Myocyte (in vitro differentiated cells): ENCODE data around the gene MCM3AP. TPM values are rescaled to one million over a fixed set of nuclear protein-coding genes. Genes with fewer than 3 reads are reported as not detected.

ENCODE experiments used
- DNase-seq: peaks from one replicate; pipeline ENCODE4 v3.0.0-alpha.2; 2012; ENCODE audit warnings: low read depth
- polyA plus RNA-seq: library from polyadenylated mRNA; unstranded; fragments of >200 nt; gene quantifications from one replicate; pipeline ENCODE4 v1.2.1, GENCODE V29; 2012; ENCODE audit warnings: missing spikeins
- total RNA-seq: library from RNA; depleted of rRNA; stranded (reverse); fragments of >200 nt; gene quantifications from 2 replicates; pipeline ENCODE4 v1.2.3, GENCODE V29; 2014

The MCM3AP gene
- total RNA-seq: 85.4 and 103 TPM in 2 replicates
- polyA plus RNA-seq: 66.2 TPM

DNA sequence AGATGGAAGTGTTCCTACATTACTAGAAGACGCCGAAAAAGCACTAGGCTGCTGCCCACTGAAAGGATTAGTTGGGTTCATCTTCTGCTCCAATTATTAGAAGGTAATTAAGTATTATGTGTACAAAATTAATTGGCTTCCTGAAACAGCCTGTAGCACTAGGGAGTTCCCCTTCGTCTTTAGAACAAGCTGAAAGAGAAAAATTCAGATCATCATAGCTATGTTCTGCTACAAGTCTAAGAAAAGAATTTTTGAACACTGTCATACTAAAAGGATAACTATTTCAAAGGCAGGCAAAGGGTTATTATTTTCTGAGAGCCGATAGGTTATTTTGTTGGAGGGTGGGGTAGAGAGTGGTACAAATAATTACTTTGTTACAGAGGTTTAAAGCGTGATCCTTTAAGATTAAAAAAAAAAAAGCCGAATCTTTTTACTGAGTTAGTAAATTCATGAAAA lies at the start of gene MCM3AP:
MCM3AP (minus strand) TSS at position 406 of the 456 bp plus-strand sequence; CDS start at position 81, 325 bp downstream.
- DNase-seq: no peak

DNA sequence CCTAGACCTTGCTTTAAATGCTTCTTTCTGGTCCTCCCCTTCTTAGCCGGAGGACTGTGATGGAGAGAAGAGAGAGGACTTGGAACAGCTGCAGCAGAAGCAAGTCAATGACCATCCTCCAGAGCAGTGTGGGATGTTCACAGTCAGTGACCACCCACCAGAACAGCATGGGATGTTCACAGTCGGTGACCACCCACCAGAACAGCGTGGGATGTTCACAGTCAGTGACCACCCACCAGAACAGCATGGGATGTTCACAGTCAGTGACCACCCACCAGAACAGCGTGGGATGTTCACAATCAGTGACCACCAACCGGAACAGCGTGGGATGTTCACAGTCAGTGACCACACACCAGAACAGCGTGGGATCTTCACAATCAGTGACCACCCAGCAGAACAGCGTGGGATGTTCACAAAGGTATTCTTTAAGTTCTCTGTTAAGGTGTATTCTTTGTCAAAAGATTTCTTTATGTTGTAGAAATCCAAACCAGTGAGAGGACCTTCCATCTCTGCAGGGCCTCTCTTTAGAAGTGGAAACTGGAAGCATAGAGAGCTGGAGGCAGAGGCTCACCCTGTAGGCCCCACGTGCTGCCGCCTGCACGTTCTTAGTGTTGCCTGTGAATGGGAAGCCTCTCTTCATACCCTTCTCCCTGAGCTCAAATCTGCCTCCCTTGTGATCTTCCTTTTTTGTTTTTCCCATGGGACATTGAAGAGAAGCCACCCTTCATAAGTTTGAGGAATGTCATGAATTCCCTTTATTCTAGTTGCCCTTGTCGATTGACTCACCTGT lies 49.1 kb upstream of the MCM3AP start:
- DNase-seq: no peak

DNA sequence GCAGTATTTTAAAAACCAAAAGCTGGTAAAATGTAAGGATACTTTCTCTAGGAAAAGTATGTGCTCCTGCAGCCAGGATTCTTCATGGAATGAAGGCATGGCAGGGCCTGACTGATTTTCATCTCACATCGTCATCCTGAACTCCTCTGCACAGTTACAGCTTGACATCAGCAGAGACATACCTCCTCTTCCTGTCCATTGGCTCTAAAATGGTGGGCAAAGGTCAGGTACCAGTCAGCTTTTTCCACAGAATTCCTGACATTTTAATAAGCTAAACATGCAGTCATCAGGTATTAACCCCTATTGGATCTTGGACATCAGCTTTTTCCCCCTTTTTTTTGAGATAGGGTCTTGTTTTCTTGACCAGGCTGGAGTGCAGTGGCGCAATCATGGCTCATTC lies 44.4 kb upstream of the MCM3AP start:
- no peak for DNase-seq

DNA sequence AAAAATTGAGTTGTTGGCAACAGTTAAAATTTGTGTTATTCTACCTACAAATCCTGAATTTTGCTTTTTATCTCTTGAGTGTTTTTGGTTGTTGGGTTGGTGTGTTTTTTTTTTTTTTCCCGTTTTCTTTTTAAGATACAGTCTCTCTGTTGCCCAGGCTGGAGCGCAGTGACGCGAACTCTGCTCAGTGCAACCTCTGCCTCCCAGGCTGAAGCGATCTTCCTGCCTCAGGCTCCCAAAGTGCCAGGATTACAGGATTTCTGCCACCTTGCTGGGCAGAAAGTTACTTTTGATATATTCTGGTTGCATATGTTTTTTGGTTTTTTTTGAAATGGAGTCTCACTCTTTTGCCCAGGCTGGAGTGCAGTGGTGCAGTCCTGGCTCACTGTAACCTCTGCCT lies 42.7 kb upstream of the MCM3AP start:
- DNase-seq: no peak

DNA sequence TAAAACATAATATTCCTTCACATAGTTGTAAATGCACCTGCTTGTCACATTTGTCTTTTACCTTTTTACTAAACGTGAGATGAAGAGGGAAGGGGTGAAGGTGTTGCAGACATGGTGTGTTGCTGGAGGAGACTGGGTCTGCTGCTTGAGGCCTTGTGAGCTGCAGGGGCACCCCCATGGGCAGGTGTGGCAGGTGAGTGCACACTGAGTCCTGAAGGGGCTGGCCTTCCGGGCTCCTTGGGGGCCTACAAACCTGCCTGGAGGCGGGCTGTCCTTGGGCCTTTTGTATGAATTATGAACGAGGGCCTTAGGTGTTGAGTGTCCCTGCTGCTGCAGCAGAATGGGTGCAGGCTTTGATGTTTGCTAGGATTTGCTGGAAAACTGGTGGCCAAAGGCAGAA lies 42.3 kb upstream of the MCM3AP start:
- DNase-seq: no peak

DNA sequence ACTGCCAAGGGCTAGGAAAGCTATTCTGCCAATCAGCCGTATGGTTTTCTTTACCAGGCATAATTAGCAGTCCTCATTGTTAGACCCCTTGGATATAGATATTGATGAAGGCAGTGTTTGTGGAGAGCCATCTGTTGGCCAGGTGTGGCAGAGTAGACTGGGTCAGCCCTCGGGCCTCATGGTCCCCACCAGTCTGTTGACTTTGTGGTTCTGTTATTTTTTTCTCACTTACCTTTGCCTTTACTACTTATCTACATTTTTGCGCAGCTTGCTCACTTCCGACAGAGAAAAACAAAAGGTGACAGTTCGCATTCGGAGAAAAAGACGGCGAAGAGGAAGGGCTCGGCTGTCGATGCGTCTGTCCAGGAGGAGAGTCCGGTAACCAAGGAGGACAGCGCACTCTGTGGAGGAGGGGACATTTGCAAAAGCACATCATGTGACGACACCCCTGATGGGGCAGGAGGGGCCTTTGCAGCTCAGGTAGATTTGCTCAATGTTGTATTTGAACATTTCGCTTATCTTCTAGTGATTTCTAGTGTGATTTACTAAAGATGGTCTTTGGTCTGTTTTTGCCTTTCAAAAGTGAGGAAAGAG lies 40.8 kb upstream of the MCM3AP start:
- no peak for DNase-seq

DNA sequence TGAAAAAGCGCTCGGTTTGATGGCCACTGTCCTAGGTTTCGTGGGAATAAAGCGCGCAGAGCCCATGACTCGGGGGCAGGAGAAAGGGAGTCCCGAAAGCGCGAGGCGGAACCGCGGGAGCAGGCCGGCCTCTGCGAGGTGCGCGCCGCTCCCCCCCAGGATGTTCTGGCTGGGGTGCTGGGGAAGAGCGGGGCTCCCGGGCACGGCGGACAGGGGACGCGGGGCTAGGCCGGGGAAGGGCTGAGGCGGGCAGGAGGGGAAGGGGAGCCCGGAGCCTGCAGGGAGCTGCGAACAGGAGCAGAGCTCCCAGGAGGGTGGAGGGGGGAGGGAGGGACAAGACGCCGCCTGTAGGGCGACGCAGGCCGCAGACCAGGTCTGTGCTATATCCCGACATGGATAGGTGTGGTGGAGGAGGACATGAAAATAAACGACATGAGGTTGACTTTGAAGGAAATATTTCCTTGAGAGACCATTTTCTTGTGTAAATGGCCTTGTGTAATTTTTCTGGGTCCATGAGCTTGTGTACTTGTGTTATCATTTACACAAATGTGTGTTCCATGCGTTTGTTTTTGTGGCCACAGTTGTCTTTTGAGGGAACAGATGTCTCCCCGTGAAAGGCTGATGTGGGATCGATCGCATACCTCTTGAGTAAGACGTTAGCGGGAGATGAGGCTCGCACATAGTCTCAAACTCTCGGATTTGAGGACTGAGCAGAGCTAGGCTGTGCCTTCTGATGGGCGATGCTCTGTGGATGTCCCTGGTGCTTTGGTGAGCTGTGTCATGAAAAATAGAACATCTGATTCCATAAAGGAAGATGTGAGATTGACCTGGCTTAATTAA lies 39.9 kb upstream of the MCM3AP start:
- DNase-seq: peak; percentile 49

DNA sequence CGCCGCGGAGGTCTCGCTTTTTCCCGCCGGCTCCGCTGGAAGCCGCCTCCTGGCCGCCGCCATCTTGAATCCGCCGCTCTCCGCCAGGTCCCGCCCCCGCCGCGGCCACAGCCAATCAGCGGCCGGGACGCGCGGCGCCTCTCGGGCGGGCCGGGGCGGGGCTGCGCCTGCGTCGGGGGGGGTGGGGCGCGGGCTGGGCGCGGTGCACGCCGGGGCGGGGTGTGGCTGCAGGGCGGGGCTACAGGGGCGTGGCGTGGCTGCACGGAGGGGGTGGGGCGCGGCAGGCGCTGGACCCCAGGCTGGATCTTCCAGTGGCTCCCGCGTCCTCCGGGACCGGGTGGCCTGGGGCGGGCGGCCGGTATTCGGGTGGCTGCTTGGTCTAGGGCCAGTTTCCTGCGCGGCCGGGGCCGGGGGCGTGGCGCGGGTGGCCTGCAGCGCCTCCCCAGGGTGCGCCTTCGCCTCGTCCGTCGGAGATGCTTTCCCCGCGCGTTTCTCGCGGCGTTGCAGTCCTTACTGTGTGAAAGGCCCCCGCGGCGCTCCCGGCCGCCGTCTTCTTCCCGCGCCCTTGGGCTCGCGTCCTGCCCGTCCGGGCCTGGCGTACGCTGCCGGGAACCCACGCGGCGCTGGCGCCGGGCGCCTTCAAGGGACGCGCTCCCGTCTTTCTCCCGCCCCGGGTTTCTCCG lies 39.1 kb upstream of the MCM3AP start:
- peak; percentile 81 for DNase-seq

DNA sequence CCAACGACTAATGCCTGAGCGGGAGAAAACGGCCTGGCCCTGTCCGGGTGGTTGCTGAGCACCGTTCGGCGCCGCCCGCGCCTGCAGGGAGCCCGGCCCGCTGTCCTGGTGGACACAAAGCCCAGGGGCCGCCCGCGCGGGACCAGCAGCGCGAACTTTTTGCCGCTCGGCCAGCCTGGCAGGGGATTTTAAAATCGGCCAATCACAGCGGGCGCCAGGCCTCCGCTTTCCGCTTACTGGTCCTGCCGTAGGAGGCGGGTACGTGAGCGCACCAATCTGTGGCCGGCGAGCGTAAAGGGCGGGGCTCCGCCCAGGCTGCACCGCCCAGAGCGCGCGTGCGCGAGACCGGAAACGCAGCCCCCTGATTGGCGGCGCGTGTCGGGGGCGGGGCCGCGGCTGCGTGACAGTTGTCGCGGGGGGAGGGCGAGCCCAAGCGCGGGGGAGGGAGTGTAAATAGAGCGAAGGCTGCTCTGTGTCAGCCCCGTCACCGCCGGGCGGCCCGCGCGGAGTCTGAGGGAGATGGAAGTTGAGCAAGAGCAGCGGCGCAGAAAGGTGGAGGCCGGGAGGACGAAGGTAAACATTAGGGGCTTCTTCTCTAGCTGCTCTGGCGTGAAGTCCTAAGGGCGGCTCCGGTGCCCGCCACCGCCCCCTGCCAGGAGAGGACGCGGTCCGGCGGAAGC lies 38.4 kb upstream of the MCM3AP start, which contains the start of the genes C21orf58 and PCNT:
C21orf58 (minus strand) TSS at position 161 of the 680 bp plus-strand sequence. CDS start 1,132 bp downstream, outside the sequence.
PCNT (plus strand) TSS at position 447 of the 680 bp plus-strand sequence; CDS start at position 520, 73 bp downstream.
- DNase-seq: peak; percentile 97

DNA sequence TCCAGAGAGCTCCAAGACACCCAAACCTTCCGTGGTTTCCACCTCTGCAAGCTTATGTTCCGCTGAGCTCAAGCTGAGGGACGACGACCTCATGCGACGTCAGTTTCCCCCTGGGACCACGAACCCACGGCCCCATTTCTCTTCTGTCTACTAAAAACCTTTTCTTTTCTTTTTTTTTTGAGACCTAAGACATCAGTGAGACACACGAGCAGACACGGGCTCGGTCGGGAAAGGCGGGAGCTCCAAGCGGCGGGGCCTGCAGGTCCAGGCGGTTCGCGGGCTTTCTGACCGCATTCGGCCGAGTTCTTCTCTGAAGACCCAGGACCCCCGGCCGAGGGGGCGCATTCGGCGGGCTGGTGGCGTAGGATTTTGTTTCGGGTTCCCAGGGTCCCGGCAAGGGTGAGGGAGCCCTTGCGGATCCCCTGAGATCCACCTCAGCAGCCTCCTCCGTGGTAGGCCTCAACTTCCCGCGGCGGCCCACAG lies 37.9 kb upstream of the MCM3AP start:
- no peak for DNase-seq

DNA sequence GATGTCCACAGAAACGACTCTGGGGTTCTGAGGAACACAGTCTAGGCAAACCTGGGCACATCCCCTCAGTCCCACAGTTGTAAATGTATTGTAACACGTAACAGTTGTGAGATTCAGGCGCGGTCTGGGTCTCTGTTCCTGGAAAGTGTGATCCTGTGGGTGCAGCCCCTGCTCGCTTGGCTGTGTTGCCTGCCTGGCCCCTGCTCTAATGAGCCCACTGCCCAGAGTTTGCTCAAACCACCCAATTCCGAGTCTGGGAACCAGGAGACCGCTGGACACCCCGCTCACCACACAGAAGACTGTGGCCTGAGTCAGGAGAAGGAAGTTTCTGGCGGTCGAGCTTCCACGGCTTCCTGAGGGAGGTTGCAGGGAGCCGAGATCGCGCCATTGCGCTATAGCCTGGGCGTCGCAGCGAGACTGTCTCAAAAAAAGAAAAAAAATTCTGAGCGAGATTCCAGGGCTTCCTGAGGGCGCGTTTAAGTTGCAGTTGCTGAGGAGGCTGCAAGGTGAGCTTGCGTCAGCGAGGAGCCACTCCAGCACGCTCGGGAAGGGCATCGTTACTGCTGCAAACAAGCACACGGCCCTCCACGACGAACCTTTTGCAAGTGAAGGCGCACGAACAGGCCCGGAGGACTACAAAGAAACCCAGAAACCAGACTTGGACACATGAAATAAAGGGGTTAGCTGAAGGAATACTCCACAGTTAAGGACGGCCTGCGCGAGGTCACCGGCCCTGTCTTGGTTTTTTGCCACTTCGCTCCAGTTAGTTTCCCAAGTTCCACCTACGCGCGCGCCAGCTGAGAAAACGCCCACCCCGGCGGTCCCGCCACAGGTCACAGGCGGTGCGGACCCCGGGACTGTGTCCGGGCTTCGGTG lies 37.2 kb upstream of the MCM3AP start:
- peak; percentile 37 for DNase-seq

DNA sequence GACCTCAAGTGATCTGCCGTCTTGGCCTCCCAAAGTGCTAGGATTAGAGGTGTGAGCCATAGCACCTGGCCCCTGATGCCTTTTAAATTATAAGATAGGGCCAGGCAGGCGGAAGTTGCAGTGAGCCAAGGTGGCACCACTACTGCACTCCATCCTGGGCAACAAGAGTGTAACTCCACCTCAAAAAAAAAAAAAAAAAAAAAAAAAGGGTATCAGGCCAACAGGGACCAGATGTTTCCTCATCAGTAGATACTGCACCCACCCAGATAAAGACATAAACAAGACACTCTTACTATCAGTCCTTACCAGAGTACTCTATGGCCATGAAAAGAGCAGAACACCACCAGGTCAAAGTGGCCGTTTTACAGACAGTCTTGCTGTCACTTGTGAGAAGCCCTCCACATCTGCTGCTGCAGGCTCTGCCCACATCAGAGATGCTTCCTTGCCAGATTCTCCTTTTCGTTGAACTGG lies 35.0 kb upstream of the MCM3AP start:
- no peak for DNase-seq

DNA sequence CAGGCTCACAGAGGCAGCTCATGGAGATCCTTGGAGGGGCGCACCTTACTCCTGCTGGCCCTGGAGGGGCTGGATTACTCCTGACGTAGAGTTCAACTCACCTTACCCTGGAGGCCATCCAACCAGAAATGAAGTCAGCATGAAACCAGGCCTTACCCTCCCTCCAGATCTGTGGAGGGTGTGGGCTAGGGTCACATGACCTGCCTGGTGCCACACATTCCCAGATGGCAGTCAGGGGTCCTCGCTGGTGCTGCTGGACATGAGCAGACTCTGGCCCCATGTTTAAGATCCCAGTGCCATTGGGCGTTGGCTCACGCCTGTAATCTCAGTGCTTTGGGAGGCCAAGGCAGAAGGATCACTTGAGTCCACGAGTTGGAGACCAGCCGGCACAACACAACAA lies 33.8 kb upstream of the MCM3AP start:
- no peak for DNase-seq

DNA sequence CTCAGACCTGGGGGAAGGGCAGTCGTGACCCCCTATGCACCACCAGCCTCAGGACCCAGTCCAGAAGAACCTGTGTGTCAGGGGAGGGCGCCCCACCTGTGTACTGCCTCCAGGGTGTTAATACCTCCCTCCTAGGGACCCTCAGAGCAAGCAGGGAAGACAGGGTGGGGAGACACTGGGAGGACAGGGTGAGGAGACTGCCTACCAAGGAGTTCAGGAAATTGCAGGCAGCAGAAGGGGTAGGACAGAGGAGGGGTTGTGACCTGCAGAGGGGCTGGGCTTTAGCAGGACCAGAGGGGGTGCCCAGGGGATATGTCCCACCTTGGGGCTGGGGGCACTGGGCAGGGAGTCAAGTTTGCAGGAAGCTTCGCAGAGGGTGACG lies 33.0 kb upstream of the MCM3AP start:
- DNase-seq: no peak

DNA sequence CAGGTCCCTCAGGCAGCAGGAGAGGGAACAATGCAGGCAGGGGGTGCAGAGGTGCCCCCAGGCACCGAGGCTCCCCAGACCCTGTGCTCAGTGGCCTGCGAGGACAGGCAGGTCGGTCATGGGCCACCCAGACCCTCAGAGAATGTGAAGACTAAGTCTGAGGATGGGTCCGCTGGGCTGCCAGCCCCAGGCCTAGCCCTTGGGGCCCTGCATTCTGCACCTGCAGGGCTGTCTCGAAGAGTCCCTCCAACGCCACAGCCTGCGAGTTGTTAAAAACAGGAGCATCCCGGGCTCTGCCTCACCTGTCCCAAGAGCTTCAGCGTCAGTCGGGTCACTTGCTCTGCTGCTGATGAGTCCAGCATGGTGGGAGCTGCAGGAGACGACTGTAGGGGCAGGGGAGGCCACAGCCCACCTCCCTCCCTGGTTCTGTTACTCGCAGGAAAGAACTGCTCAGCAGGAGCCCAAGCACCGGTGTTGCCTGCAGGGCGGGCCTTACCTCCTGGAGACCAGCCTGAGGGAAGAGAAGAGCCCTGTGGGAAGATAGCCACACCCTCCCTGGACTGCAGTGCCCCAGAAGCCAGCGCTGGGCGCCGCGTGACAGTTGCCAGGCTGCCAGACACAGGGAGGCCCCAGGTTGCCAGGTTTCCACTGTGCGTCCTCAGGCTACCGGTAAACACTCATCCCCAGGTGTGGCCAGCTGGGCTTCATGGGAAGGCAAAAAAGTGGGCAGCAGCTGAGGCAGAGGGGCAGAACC lies 32.5 kb upstream of the MCM3AP start:
- no peak for DNase-seq

DNA sequence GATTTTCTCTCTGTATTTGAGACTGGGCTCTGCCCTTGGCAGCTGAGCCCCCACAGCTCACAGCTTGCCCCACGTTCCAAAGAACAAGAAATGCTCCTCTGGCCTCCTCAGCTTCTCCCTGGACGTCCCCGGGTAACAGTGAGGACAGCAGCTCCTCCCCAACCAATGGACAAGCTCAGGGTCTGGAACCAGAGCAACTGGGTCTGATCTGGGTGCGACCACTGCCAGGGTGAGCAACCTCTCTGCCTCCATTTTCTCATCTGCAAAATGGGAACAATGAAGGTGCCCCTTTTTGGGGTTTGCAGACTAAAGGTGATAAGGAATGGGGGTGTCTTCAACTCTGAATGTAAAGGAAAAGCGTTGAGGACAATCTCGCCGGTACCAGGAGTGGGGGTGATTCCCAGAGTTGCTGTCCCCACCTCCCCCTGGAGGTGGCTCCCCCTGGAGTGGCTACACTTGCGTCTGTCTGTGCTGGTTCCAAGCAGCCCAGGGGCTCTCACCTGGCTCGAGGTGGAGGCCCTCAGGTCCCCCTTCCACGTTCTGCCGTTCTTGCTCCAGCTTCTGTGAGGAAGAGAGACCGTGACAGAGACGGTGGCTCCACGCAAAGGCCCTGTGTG lies 31.4 kb upstream of the MCM3AP start:
- no peak for DNase-seq

DNA sequence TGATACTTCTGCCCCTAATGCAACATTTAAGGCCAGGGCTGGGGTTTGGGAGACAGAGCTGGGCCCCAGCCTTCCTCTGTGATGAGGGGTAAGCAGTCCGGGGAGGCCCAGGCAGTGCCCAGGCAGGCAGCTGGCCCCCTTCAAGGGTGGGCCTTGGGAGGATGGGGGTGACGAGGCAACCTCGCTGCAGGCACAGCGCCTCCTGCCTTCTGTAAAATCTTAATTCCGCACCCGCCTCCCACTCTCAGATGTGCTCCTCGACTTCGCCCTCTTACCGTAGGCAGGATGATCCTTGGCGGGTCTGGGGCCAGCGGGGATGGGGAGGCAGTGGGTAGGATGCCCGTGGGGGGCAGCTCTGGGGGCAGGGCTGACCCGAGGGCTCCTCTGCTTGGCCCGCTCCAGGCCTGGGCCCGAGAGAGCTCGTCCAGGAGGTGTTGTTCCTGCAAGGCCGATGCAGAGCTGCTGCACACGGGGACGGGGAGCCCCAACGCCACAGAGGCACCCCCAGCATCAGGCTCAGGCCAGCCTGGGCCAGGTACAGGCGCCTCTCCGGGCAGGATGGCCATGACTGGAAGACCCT lies 29.1 kb upstream of the MCM3AP start:
- DNase-seq: no peak

DNA sequence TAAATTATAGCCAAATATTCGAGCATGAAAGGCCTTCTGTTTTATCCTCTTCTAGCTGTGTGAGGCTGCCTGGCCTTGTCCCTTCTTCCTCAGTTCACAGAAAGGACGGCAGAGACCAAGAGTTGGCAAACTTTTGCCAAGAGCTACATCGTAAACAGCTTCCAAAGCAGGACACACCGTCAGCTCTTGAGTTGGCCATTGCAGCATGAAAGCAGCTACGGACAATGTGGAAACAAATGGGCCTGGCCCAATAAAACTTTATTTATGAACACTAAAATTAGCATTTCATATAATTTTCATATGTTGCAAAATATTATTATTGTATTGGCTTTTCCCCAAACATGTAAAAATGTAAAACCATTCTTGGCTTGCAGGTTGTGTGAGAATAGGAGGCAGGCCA lies 27.5 kb upstream of the MCM3AP start:
- DNase-seq: no peak
